ENCODE data around the gene STAM.

The STAM gene

DNA sequence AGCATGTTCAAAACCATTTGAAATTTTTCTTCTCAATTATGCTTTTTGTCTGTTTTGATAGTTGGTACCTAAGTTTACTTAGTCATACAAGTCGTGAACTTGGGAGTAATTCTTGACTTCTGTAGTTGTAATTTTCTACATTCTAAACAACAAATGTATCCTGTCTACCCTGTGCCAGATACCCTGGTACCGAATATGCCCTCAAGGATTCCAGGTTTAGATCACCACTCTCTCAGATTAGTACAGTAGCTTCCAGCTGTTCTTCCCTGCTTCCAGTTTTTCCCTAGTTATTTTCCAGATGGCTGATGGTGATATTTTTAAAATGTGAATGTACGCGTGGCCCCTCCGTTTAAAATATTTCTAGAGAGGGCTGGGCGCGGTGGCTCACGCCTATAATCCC is 6.5 kb downstream of the STAM start:
- TF ChIP-seq, protein P1, sequence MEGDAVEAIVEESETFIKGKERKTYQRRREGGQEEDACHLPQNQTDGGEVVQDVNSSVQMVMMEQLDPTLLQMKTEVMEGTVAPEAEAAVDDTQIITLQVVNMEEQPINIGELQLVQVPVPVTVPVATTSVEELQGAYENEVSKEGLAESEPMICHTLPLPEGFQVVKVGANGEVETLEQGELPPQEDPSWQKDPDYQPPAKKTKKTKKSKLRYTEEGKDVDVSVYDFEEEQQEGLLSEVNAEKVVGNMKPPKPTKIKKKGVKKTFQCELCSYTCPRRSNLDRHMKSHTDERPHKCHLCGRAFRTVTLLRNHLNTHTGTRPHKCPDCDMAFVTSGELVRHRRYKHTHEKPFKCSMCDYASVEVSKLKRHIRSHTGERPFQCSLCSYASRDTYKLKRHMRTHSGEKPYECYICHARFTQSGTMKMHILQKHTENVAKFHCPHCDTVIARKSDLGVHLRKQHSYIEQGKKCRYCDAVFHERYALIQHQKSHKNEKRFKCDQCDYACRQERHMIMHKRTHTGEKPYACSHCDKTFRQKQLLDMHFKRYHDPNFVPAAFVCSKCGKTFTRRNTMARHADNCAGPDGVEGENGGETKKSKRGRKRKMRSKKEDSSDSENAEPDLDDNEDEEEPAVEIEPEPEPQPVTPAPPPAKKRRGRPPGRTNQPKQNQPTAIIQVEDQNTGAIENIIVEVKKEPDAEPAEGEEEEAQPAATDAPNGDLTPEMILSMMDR (IDR thresholded peaks at IDR 0.05; ENCODE audit: borderline replicate concordance, control extremely low read depth, extremely low read depth, insufficient read depth, missing control alignments) = no peak
- DNase-seq (ENCODE audit: low spot score) = no peak
- in situ Hi-C loops (cut with MboI; ENCODE audit: low sequenced_read_pairs, unreplicated experiment) = no loop called here

DNA sequence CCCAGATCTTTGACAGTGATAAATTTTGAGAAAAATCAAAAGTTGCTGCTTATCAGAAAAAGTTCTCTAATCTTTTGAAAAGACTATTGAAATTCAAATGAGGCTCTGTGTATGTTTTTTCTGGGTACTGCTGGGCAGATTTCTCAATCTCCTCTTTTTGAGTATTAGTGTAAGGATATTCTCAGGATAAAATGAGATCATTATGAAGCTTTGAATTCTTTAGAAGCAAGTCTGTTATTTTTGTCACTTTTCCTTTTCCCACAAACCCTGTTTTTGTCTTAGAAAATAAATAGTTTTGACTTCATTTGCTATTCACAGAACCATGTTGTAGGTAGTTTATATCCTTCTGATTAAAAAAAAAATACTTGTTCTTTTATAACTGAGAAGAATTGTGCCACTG is 7.9 kb downstream of the STAM start:
- DNase-seq (ENCODE audit: low spot score) = no peak
- TF ChIP-seq, protein P1 (IDR thresholded peaks at IDR 0.05; ENCODE audit: borderline replicate concordance, control extremely low read depth, extremely low read depth, insufficient read depth, missing control alignments) = no peak
- in situ Hi-C loops (cut with MboI; ENCODE audit: low sequenced_read_pairs, unreplicated experiment) = no loop called here

DNA sequence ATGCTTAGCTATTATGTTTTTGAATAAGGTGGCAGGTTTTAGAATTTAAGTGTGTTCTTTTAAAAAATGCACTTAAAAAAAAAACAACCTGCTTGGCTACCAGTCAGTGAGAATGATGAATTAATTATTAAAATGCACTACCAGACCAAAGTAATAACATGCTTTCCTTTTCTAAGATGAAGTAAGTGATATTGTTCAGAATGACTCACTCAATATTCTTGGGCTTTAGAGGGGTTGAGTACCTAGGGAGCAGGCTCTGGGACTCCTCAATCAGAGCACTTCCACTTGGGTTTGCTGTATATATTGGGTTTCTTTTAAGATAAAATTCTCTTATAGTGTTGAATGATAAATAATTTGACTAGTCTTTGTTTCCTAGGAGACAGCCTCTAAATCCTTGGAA is 8.6 kb downstream of the STAM start:
- DNase-seq (ENCODE audit: low spot score) = no peak
- TF ChIP-seq, protein P1 (IDR thresholded peaks at IDR 0.05; ENCODE audit: borderline replicate concordance, control extremely low read depth, extremely low read depth, insufficient read depth, missing control alignments) = no peak
- in situ Hi-C loops (cut with MboI; ENCODE audit: low sequenced_read_pairs, unreplicated experiment) = no loop called here

DNA sequence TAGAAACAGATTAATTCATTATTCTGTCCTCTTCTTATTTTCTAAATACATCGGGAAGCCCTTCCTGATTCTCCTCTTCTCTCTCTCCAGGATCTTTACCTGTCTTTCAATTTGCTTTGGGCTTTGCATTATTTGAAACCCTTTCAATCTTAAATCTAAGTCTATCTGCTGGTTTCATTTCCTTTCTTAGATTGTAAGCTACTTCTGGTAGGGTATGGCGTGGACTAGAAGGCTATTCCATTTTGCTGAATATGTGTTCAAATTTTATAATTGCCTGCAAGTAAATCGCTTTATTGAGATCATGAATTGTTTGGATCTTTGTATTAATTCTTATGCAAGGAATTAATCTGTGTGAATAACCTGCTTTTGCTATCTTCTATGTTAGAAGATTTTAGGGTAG is 11.1 kb downstream of the STAM start:
- in situ Hi-C loops (cut with MboI; ENCODE audit: low sequenced_read_pairs, unreplicated experiment) = no loop called here
- TF ChIP-seq, protein P1 (IDR thresholded peaks at IDR 0.05; ENCODE audit: borderline replicate concordance, control extremely low read depth, extremely low read depth, insufficient read depth, missing control alignments) = no peak
- no peak for DNase-seq (ENCODE audit: low spot score)

DNA sequence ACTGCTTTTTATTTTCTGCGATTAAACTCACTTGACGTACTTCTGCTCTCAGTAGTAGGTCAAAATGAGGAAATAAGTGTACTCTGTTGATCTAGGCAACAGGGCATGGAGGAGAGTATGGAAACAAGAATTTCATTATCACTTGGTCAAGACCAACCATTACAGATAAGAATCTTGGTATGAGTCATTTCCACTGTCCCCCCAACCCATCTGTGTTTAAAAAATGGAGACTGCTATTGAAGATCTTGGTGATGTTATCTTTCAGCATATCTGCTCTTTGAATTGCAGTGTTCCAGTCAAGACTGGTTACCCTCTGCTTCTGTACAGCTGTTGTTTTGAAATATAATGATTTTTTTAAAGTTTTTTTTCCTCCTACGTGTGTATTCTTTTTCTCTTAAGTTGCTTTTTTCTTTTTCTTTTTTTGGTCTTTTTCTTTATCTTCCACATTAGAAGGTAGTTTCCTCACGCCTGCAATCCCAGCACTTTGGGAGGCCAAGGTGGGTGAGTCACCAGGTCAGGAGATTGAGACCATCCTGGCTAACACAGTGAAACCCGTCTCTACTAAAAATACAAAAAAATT is 11.7 kb downstream of the STAM start:
- peak; percentile 60 for DNase-seq (ENCODE audit: low spot score)
- in situ Hi-C loops (cut with MboI; ENCODE audit: low sequenced_read_pairs, unreplicated experiment) = no loop called here
- TF ChIP-seq, protein P1 (IDR thresholded peaks at IDR 0.05; ENCODE audit: borderline replicate concordance, control extremely low read depth, extremely low read depth, insufficient read depth, missing control alignments) = no peak

DNA sequence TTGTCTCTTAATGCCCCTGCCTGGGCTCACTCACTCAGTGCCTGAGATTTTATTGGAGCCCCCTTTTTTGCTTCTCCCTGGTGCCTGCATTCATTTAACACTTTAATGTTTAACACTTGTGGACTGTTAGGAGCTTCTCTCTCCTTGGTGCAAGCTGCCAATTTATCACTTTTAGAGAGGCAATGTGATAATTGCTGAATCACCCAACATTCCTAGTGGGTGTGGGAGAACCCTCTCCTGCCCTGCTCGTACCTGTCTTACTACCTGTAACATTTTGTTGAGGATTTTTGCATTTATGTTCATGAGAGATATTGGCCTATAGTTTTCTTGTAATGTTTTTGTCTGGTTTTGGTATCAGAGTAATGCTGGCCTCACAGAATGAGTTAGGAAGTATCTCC is 13.2 kb downstream of the STAM start:
- in situ Hi-C loops (cut with MboI; ENCODE audit: low sequenced_read_pairs, unreplicated experiment) = no loop called here
- TF ChIP-seq, protein P1 (IDR thresholded peaks at IDR 0.05; ENCODE audit: borderline replicate concordance, control extremely low read depth, extremely low read depth, insufficient read depth, missing control alignments) = no peak
- no peak for DNase-seq (ENCODE audit: low spot score)

All from GM13976 (cell line).